ENCODE measurements around the gene QRSL1. TPM values are rescaled to one million over a fixed set of nuclear protein-coding genes. Genes with fewer than 3 reads are reported as not detected.

QRSL1 gene
- total and polyA plus RNA-seq, 7 donors: 14.8 to 27.2 (median 20.2) TPM

DNA sequence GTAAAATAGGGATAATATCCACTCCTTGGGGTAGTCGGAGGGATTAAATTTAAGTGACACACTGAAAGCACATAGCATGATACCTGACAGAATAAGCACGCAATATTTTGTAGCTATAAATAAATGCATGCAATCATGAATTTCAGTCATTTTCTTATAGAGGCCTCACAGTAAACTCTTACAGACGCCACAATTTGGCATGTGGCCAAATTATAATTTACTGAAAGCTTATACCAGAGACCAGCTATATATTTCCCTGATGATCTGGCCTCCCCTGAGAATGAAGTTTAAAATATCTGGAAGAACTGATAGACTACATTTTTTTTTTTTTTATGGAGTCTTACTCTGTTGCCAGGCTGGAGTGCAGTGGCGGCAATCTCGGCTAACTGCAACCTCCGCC is 40.9 kb downstream of the QRSL1 start:
- no peaks in the 10 kb centered on the region for H3K4me1 ChIP-seq
- DNase-seq: no peak
- no peaks in the 10 kb centered on the region for H3K9me3 ChIP-seq
- 78 to 81% (median 81%) methylated on average over 6 of the region's 6 CpGs for WGBS, 3 donors
- no peaks in the 10 kb centered on the region for H3K27me3 ChIP-seq (ENCODE audit: insufficient read depth in 3 of 3, low read length in 2 of 3)
- intact Hi-C loops (cut with DNase I): no loop called here
- TF ChIP-seq, protein P1, sequence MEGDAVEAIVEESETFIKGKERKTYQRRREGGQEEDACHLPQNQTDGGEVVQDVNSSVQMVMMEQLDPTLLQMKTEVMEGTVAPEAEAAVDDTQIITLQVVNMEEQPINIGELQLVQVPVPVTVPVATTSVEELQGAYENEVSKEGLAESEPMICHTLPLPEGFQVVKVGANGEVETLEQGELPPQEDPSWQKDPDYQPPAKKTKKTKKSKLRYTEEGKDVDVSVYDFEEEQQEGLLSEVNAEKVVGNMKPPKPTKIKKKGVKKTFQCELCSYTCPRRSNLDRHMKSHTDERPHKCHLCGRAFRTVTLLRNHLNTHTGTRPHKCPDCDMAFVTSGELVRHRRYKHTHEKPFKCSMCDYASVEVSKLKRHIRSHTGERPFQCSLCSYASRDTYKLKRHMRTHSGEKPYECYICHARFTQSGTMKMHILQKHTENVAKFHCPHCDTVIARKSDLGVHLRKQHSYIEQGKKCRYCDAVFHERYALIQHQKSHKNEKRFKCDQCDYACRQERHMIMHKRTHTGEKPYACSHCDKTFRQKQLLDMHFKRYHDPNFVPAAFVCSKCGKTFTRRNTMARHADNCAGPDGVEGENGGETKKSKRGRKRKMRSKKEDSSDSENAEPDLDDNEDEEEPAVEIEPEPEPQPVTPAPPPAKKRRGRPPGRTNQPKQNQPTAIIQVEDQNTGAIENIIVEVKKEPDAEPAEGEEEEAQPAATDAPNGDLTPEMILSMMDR (IDR thresholded peaks at IDR 0.05): no peak
- no peak overlapping the region for H3K27ac ChIP-seq
- H3K36me3 ChIP-seq (ENCODE audit: insufficient read depth in 1 of 2, low read depth in 1 of 2): peaks cover 0 to 20% of the 10 kb centered on the region in 2 donors
- no peak for ATAC-seq
- no peak overlapping the region for H3K4me3 ChIP-seq

DNA sequence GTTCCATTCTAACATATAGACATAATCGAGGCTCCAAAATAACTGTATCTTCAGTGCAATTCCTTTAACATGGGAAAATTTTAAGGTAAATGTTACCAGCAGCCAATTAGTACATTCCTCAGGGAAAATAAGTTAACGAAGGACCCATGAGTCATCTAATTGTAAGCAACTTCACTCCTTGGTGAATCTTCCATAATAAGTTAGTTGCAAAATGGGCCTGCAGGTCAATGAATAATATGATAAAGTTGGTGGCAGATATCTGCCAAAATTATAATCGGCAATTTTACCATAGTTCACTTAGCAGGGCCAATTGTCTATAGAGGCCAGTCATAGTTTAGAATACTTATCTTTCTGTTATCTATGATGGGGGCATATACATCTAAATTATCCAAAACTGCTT is 42.3 kb downstream of the QRSL1 start:
- no peaks in the 10 kb centered on the region for H3K27me3 ChIP-seq (ENCODE audit: insufficient read depth in 3 of 3, low read length in 2 of 3)
- intact Hi-C loops (cut with DNase I): no loop called here
- no peak overlapping the region for H3K4me3 ChIP-seq
- H3K36me3 ChIP-seq (ENCODE audit: insufficient read depth in 1 of 2, low read depth in 1 of 2): peaks cover 0 to 6% of the 10 kb centered on the region in 2 donors
- H3K27ac ChIP-seq: no peak overlapping the region
- no peaks in the 10 kb centered on the region for H3K4me1 ChIP-seq
- TF ChIP-seq, protein P1 (IDR thresholded peaks at IDR 0.05): no peak
- H3K9me3 ChIP-seq: no peaks in the 10 kb centered on the region
- 92% methylated on average over 3 of the region's 3 CpGs for WGBS, 3 donors
- DNase-seq (no peak), ATAC-seq (no peak)

DNA sequence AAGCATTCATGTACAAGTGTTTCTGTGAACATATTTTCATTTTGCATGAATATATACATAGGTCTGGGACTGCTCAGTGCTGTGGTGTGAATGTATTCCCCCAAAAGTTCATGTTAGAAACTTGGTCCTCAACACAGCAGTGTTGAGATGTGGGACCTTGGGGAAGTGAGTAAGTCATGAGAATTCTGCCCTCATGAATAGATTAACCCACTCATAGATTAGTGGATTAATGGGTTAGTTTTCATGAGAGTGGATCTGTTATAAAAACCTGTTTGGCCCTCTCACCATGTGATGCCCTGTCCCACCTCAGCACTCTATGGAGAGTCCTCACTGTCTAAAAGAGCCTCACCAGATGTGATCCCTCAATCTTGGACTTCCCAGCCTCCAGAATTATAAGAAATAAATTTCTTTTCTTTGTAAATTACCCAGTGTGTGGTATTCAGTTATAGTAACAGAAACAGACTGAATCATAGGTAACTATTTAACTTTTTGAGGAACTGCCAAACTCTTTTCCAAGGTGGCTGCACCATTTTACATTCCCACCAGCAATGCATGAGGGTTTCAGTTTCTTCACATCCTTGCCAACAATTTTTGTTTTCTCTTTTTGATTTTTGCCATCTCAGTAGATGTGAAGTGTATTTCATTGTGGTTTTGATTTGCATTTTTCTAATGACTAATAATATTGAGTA is 45.3 kb downstream of the QRSL1 start:
- Histone ChIP-seq H3K27me3 (ENCODE audit: insufficient read depth in 3 of 3, low read length in 2 of 3) (no peaks in the 10 kb centered on the region), H3K27ac (no peak overlapping the region), H3K4me3 (no peak overlapping the region), H3K9me3 (no peaks in the 10 kb centered on the region), H3K4me1 (no peaks in the 10 kb centered on the region), H3K36me3 (ENCODE audit: insufficient read depth in 1 of 2, low read depth in 1 of 2) (no peaks in the 10 kb centered on the region)
- TF ChIP-seq, protein P1 (IDR thresholded peaks at IDR 0.05): no peak
- intact Hi-C loops (cut with DNase I): no loop called here
- no peak for DNase-seq
- no peak for ATAC-seq

DNA sequence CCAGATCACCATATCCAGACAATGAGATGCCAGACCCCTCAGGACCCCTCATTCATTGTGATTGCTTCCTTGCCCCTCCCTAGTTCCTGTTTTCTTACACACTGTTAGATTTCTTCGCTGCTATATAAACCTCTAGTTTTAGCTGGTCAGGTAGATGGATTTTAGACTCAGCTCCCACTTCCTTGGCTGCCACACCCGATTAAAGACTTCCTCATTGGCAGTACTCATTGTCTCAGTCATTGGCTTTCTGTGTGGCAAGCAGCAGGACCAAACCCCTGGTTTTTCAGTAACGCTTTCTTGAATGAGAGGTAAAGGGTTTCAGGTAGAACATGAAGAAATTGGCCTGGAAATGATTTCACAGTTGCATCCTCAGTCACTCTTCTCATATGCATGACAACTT is 47.9 kb downstream of the QRSL1 start:
- Histone ChIP-seq H3K9me3 (no peaks in the 10 kb centered on the region), H3K27me3 (ENCODE audit: insufficient read depth in 3 of 3, low read length in 2 of 3) (no peaks in the 10 kb centered on the region), H3K4me1 (no peaks in the 10 kb centered on the region), H3K27ac (no peak overlapping the region), H3K4me3 (no peak overlapping the region), H3K36me3 (ENCODE audit: insufficient read depth in 1 of 2, low read depth in 1 of 2) (no peaks in the 10 kb centered on the region)
- intact Hi-C loops (cut with DNase I): no loop called here
- TF ChIP-seq, protein P1 (IDR thresholded peaks at IDR 0.05): no peak
- no peak for ATAC-seq
- WGBS, 3 donors: 78 to 84% (median 82%) methylated on average over 3 of the region's 3 CpGs
- no peak for DNase-seq

DNA sequence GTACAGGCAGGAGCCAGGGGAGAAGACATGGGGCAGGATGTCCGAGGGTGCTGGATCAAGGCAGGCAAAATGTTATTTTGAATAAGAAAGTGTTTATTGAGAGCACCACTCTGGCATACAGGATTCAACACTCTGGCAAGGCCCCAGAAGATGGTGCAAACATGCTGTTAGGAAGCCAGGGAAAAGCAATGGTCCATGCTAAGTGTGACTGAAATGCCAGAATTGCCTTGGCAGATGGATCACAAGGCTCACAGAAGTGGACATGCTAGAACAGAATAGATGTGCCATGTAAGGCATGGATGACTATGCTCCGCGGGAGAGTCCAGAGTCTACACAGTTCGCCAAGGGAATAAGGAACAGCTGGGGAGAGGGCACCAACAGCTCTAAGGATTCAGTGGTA is 54.6 kb downstream of the QRSL1 start:
- 35 to 75% (median 46%) methylated on average over 4 of the region's 4 CpGs for WGBS, 3 donors
- H3K9me3 ChIP-seq: no peaks in the 10 kb centered on the region
- no peaks in the 10 kb centered on the region for H3K36me3 ChIP-seq (ENCODE audit: insufficient read depth in 1 of 2, low read depth in 1 of 2)
- no peaks in the 10 kb centered on the region for H3K4me1 ChIP-seq
- TF ChIP-seq, protein P1 (IDR thresholded peaks at IDR 0.05): no peak
- no peak overlapping the region for H3K4me3 ChIP-seq
- DNase-seq (no peak), ATAC-seq (no peak)
- intact Hi-C loops (cut with DNase I): no loop called here
- H3K27ac ChIP-seq: no peak overlapping the region
- no peaks in the 10 kb centered on the region for H3K27me3 ChIP-seq (ENCODE audit: insufficient read depth in 3 of 3, low read length in 2 of 3)

Measured in psoas muscle (tissue), 8 donors.